ENCODE measurements around the gene PSMD6.

The PSMD6 gene

DNA sequence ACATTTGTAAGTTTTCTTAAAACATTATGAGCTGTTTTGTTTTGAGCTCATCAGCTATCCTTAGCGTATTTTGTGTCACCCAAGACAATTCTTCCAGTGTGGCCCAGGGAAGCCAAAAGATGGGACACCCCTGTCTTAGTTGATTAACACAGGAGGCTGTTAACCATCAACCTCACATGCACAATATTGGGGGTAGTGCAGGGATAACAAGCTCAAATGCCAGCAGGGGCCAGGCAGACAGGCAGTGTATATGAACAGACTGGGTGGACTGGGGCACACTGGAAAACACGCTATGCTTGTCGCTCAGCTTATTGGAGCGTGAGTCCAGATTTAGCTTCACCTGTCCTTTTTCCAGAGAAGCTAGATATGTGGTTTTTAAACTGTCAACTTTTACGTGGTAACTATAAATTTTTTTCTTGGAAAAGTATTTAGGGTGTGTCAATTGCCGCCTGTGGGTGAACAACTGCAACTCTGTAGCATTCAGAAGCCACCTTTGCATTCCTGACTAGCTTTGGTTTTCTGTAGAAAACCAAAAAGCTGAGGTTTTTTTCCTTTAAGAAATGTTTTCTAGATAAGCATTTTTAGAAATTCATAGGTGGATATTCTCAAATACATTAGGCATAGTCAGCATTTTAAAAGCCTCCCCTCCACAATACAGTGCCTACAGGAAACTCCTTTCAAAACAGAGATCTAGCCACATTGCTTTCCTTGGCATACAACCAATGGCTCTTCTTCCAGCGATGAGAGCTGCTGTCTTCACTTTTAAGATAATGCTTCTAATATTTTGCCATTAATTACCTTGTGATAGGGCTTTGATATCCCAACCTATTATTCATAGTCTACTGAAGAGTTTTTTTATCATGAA is 14.6 kb downstream of the PSMD6 start:
- peaks cover 5% of the 10 kb centered on the region; the same call in 1 of the 2 replicates for H3K79me2 ChIP-seq (ENCODE audit: insufficient read depth, low read length)
- no peak overlapping the region for H2AFZ ChIP-seq (ENCODE audit: low read depth, low read length, severe bottlenecking)
- no peak overlapping the region for H3K4me3 ChIP-seq (ENCODE audit: insufficient read depth, low read length, poor library complexity, severe bottlenecking)
- no peaks in the 10 kb centered on the region for H4K20me1 ChIP-seq (ENCODE audit: low read depth, low read length)
- no peak overlapping the region for H3K27ac ChIP-seq (ENCODE audit: low read depth, low read length)
- TF ChIP-seq EZH2phosphoT487 (conservative IDR thresholded peaks at IDR 0.05; ENCODE audit: low read length) (no peak), CTCF (IDR thresholded peaks at IDR 0.05; ENCODE audit: insufficient read depth, low read length, poor library complexity, severe bottlenecking) (no peak)
- H3K36me3 ChIP-seq (ENCODE audit: low read length) = peaks cover 59% of the 10 kb centered on the region
- no peaks in the 10 kb centered on the region for H3K27me3 ChIP-seq (ENCODE audit: low read length)
- H3K9me2 ChIP-seq (replicated peaks; ENCODE audit: insufficient read depth, low read length) = no peaks in the 10 kb centered on the region
- no peak overlapping the region for H3K4me2 ChIP-seq (ENCODE audit: low read depth, low read length, poor library complexity, severe bottlenecking)
- H3K9ac ChIP-seq (ENCODE audit: low read length) = no peak overlapping the region
- H3K9me3 ChIP-seq (ENCODE audit: insufficient read depth, low read length) = no peaks in the 10 kb centered on the region
- peaks cover under 1% of the 10 kb centered on the region; the same call in 1 of the 2 replicates for H3F3A ChIP-seq (ENCODE audit: insufficient read depth)

DNA sequence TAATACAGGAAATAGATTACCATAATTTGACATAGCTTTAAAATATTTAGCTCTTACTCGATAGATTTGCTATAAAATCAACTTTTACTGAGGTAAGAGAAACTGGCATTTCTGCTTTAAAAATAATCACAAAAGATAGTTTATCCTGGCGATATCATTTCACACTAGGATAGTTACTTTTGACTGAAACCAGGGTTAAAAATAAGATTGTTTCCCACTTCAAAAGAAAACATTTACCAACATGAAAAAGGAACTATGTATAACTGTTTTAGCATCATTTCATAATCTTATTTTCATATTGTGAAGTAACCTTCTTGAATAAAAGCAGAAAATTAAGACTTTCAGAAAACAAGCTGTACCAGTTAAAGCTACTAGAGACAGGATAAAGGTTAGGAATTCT is 15.3 kb downstream of the PSMD6 start:
- Histone ChIP-seq H3K27me3 (ENCODE audit: low read length) (no peaks in the 10 kb centered on the region), H3K9me2 (replicated peaks; ENCODE audit: insufficient read depth, low read length) (no peaks in the 10 kb centered on the region), H3F3A (ENCODE audit: insufficient read depth) (no peaks in the 10 kb centered on the region; the same call in 1 of the 2 replicates), H3K9me3 (ENCODE audit: insufficient read depth, low read length) (no peaks in the 10 kb centered on the region), H3K79me2 (ENCODE audit: insufficient read depth, low read length) (peaks cover 4% of the 10 kb centered on the region; the same call in 1 of the 2 replicates), H4K20me1 (ENCODE audit: low read depth, low read length) (no peaks in the 10 kb centered on the region), H3K4me2 (ENCODE audit: low read depth, low read length, poor library complexity, severe bottlenecking) (no peak overlapping the region), H3K36me3 (ENCODE audit: low read length) (peaks cover 53% of the 10 kb centered on the region), H3K9ac (ENCODE audit: low read length) (no peak overlapping the region), H3K4me3 (ENCODE audit: insufficient read depth, low read length, poor library complexity, severe bottlenecking) (no peak overlapping the region), H3K27ac (ENCODE audit: low read depth, low read length) (no peak overlapping the region), H2AFZ (ENCODE audit: low read depth, low read length, severe bottlenecking) (no peak overlapping the region)
- TF ChIP-seq EZH2phosphoT487 (conservative IDR thresholded peaks at IDR 0.05; ENCODE audit: low read length) = no peak
- no peak for TF ChIP-seq CTCF (IDR thresholded peaks at IDR 0.05; ENCODE audit: insufficient read depth, low read length, poor library complexity, severe bottlenecking)

GRCh38 chr3:64003589-64003988 is 19.7 kb downstream of the PSMD6 start:
- Histone ChIP-seq H3K9ac (ENCODE audit: low read length) (no peak overlapping the region), H3K4me2 (ENCODE audit: low read depth, low read length, poor library complexity, severe bottlenecking) (no peak overlapping the region), H3K9me3 (ENCODE audit: insufficient read depth, low read length) (no peaks in the 10 kb centered on the region), H2AFZ (ENCODE audit: low read depth, low read length, severe bottlenecking) (no peak overlapping the region), H3K79me2 (ENCODE audit: insufficient read depth, low read length) (no peaks in the 10 kb centered on the region), H3F3A (ENCODE audit: insufficient read depth) (no peaks in the 10 kb centered on the region), H4K20me1 (ENCODE audit: low read depth, low read length) (no peaks in the 10 kb centered on the region), H3K36me3 (ENCODE audit: low read length) (peaks cover 29% of the 10 kb centered on the region), H3K27me3 (ENCODE audit: low read length) (no peaks in the 10 kb centered on the region), H3K4me3 (ENCODE audit: insufficient read depth, low read length, poor library complexity, severe bottlenecking) (no peak overlapping the region), H3K27ac (ENCODE audit: low read depth, low read length) (no peak overlapping the region), H3K9me2 (replicated peaks; ENCODE audit: insufficient read depth, low read length) (no peaks in the 10 kb centered on the region)
- TF ChIP-seq CTCF (IDR thresholded peaks at IDR 0.05; ENCODE audit: insufficient read depth, low read length, poor library complexity, severe bottlenecking) (no peak), EZH2phosphoT487 (conservative IDR thresholded peaks at IDR 0.05; ENCODE audit: low read length) (no peak)
